DMS 273 (cell line): ENCODE data around the gene OSMR.

Experiments used
- DNase-seq: peaks from one replicate; lab custom pipeline; 2025; ENCODE audit not compliant: unreplicated experiment; lab: John Stamatoyannopoulos, UW

The OSMR gene

DNA sequence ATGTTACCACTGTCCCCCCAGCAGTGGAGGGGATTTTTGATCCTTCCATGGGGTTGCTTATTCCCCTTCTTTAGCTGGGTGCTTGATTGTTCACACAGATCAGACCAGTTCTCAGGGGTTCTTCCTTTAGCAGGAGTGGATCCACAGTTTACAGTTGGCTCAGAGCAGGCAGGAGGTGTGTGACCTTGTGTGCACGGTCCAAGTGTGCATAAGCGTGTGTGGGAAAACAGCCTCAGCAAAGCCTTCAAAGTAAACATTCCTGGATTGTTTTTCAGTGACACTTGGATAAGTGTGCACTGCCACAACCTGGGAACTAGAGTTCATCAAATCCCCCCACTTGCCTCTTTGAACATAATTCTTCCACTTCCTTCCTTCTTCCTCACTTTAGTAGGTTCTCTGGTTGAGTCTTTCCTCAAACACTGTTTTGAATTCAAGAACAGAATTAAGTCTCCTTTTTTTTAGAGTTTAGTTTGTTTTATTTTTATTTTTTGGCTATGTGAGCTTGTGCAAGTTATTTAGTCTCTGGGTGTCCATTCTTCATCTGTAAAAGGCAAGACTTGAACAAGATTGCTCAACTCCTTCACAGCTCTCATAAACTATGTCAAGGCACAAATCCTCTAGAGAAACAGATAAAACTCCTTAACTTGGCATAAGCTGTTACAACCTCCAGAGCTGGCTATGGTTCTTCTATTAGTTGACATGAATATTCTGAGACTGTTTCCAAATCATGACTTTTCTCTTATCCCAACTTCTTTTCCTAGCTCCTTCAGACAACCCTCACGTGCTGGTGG is 78.0 kb downstream of the OSMR start:
- DNase-seq = no peak

GRCh38 chr5:38925154-38925925 is 79.5 kb downstream of the OSMR start:
- DNase-seq = no peak

- DNase-seq = no peak
Observed at GRCh38 chr5:38926121-38926520, 80.3 kb downstream of the OSMR start.

GRCh38 chr5:38927470-38927869 is 81.7 kb downstream of the OSMR start:
- DNase-seq = no peak

DNA sequence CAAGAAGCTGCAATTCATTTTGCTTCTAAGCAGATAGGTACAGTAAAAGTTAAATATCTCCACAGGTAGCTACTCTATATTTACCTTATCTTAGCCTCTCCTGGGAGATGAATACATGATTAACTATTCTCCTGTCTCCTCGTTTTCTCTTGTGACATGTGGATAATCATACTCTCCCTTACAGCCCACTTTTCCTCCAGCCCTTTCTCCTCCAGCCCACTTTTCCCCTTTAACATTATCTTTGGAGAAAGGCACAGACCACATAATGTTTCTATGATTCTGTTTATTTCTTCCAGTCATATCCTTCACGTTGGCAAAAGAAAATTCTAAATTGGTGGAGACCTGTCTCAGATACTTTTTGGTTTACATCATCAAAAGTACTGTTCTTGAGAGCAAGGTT is 84.0 kb downstream of the OSMR start:
- no peak for DNase-seq

GRCh38 chr5:38931731-38932130 is 85.9 kb downstream of the OSMR start:
- DNase-seq = no peak

DNA sequence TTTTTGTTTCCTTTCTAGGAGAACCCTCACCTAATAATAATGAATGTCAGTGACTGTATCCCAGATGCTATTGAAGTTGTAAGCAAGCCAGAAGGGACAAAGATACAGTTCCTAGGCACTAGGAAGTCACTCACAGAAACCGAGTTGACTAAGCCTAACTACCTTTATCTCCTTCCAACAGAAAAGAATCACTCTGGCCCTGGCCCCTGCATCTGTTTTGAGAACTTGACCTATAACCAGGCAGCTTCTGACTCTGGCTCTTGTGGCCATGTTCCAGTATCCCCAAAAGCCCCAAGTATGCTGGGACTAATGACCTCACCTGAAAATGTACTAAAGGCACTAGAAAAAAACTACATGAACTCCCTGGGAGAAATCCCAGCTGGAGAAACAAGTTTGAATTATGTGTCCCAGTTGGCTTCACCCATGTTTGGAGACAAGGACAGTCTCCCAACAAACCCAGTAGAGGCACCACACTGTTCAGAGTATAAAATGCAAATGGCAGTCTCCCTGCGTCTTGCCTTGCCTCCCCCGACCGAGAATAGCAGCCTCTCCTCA is 87.1 kb downstream of the OSMR start:
- DNase-seq = no peak

DNA sequence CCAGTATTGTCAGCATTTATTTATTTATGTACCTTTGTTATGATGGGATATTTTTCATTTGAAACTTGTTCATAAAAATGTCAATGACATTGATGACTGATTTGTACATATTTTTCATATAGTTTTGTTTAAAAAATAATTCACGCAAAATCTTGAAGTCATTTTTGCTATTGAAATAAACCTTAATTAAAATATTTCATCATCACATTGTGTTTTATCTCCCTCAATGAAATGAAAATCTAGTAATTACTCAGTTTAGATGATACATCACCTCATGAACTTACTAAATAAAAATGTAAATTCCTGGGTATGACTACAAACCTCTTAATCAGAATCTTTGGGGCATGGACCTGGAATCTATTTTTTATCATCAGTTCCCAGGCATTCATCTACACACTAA is 89.6 kb downstream of the OSMR start:
- DNase-seq = no peak

DNA sequence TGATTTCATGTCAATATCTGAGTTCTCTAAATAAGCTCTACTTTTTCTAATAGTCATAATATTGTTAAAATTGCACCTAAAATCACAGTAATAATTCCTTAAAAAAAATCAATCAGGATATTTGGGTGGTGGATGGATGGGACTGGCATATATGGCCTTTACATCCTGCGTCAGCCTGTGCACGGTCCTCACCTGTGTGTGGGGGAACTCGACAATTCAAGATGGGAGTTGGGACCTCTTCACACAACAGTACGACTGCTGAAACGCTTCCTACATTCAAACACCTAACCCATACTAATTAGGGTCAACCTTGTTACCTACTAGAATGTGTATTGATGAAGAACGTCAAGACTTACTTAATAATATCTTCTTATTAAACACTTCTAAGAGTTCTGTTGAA is 90.5 kb downstream of the OSMR start:
- DNase-seq = no peak

DNA sequence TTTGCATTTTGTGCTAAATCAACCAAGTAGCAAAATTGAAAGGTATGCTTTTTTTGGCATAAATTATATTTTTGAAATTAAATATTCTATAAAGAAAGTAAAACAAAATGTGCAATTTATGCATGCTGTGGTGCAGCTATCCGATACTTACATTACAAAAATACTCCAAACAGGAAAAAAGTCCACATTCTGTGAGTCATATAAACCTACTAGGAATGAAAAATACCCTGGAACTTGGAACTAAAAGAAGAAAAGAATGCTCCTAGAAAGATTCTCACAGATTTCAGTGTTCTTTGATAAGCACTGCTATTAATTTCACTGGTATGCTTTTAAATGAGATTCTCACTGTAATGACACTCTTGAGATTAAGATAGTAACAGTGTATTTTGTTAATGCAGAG is 92.6 kb downstream of the OSMR start:
- DNase-seq = no peak

GRCh38 chr5:38938973-38939372 is 93.2 kb downstream of the OSMR start:
- DNase-seq = no peak

- DNase-seq = no peak
Observed at GRCh38 chr5:38940230-38940858, 94.5 kb downstream of the OSMR start.

DNA sequence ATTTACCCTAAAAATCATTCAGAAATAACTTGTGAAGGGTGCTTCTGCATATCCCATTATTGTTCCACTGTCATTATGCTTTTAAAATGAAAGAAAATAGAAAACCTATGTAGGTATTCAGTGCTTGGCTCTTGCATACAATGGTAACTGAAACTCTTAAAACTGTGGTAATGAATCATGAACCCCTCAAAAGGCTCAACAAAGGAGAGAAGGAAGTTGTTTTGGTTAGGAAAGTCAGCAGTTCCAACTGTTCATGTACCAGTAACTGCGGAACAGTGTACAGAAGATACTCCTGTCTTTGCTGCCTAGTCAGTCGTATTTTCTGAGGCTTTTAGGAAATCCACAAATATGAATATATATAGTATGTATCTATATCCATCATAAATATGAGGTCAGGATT is 96.1 kb downstream of the OSMR start:
- no peak for DNase-seq

- DNase-seq = no peak
Observed at GRCh38 chr5:38944282-38944681, 98.5 kb downstream of the OSMR start.

- no peak for DNase-seq
Observed at GRCh38 chr5:38948501-38948900, 102.7 kb downstream of the OSMR start.

- no peak for DNase-seq
Observed at GRCh38 chr5:38953426-38954012, 107.7 kb downstream of the OSMR start.

DNA sequence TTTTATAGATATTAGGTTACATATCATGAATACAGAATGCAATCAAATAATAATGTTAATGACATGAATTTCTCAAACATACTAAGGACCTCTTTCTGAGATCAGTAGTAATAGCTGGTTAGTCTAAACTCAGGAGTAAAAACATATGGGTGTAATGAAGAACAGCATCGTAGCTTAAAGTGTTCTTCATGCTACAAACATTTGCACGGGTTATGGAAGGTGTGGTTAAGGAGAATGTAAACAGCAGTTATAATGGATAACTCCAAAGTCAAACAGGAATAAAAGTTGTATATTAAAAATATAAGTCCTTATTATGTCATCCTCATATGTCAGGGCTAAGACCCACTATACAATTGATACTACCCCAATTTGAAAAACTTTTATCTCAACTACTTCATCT is 115.9 kb downstream of the OSMR start:
- DNase-seq = no peak

- DNase-seq = peak; percentile 1
Observed at GRCh38 chr5:38968665-38969064, 122.9 kb downstream of the OSMR start.

GRCh38 chr5:38978036-38978435 is 132.2 kb downstream of the OSMR start:
- no peak for DNase-seq

GRCh38 chr5:38979535-38979934 is 133.7 kb downstream of the OSMR start:
- DNase-seq = no peak
